GM11168 (cell line): Measurements from ENCODE around the gene TRAPPC12.
"Not testable (repeated sequence)": the region's sequence is repeated elsewhere in the genome, so short reads cannot be mapped to it uniquely, and the experiment has no call there.

ENCODE experiments used
- in situ Hi-C: fragments of 300-500 bp; cut with MboI; formaldehyde crosslinking; loops from one replicate; pipeline ENCODE4 v1.12.0; 2022; ENCODE audit warnings: low sequenced_read_pairs; ENCODE audit not compliant: unreplicated experiment

Gene TRAPPC12

DNA sequence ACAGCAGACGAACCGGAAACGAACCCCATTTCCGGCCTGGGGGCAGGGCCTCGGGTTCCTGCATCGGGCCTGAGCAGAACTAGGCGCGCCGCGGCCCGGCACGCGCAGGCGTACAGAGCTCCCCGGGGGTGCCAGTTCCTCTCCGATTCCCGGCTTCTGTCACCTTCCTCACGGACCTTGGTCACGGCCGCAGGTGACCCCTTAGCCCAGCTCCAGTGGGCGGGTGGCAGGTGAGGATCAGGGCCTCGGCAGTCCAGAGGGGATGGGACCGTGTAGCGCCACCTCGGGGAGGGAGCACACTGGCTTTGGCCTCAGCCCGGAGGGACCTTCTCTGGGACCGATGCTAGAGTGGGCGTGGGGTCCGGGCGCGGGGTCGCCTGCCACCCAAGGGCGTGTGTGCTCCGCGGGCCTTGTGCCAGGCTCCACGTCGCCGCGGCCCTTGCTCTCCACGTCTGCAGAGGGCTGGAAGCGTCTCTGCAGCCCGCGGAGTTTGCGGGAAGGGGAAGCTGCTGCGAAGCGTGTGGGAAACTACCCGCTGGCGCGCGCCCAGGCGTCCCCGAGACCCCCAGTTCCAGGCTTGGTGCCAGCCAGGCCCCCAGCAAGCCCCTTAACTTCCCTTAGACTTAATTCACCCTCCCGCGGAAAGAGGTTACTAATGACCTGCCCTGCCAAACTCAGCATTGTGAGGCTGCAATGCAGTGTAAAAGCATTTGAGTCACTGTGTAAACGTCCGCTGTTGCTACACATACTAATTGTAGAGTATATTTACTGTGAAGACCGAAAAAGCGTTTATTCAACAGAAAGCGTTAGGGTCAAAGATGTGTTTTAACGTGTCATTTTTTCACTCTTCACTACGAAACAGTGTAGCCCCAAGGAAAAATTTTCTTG lies at the start of gene TRAPPC12:
Gene TRAPPC12, plus strand, starts transcription at position 48 of the 888 bp plus-strand sequence. CDS start 7,930 bp downstream, outside the sequence.
- in situ Hi-C loops, result no loop called here

DNA sequence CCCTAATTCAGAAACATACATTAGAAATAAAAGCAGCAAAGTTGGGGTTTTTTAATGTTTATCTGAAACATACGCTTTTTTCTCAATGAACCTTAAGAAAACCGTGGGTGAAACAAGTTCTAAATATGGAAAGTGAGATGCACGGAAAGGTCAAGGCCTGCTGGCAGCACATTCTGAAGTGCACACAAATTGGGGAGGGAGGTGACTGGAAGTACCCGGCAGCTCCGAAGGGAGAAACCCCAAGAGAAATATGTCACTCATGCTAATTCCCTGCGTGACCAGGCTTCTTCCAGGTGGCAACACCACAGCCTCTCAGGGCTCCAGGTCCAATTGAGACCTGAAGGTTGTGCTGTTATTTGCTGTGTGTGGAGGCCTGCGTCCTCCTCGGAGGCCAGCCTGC lies 47.4 kb upstream of the TRAPPC12 start:
- in situ Hi-C loops, result no loop called here

DNA sequence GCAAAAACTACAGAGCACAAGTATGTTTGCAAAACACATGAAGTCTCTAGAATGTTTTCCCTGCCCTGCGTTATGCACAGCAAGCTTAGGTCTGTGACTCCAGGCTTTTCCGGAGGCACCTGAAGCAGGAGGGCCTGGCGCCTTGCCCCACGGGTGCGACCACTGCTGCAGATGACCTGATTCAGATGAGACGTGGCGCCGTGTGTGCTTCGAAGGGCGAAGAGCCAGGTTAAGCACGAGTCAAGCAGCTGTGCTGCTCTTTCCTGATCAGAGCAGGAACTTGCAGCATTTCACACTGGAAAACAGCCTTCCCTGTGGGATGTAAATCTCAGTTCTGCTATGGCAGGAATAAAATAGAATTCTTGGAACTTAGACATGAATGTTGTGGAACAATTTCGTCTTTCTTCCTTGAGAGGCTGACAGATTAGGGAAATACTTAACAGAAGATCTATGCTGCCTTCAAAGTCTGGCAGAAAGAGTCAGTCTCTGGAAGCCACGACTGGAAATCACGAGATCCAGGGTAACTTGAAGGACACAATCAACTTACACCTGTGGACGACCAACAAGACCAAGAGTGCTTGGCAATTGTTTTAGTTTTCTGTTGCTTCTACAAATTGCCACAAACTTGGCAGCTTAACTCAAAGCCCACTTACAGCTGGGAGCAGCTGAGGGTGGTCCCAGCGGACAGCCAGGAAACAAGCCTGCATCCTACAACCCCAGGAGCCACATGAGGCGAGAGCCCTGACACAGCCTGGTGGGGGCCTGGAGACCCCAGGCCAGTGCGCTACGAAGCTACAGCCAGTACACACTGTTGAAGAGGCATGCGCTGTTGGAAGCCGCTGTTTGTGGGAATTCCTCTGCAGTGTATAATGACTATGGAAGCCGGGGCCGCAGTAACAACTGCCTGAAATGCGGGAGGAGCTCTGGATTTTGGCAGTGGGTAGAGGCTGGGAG lies 44.8 kb upstream of the TRAPPC12 start:
- in situ Hi-C loops, result no loop called here

DNA sequence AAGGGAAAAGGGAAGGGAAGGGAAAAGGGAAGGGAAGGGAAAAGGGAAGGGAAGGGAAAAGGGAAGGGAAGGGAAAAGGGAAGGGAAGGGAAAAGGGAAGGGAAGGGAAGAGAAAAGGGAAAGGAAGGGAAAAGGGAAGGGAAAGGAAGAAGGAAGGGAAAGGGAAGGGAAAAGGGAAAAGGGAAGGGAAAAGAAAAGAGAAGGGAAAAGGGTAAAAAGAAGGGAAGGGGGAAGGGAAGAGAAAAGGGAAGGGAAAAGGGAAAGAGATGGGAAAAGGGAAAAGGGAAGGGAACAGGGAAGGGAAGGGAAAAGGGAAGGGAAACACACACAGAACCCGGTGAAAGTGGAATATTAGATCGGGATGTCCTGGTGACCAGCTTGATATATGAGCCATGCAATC lies 42.6 kb upstream of the TRAPPC12 start:
- in situ Hi-C loops, result no loop called here

DNA sequence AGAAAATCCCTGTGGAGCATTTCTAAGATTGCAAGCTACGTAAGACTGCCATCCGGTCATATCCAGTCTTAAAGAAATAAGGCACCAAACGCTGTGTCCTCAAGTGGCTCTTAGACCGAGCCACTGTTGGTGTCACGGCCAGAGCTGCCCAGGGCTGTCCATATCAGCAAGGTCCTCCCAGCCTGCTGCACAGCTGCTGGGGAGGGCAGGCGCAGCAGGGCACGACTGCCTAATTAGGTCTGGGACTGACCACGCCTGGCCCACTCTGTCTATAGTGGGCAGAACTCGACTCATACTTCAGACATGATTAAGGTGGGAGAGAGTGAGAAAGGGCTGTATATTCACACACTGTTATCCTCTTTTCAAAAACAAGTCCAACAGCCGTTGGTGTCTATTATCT lies 41.2 kb upstream of the TRAPPC12 start:
- in situ Hi-C loops, result no loop called here

DNA sequence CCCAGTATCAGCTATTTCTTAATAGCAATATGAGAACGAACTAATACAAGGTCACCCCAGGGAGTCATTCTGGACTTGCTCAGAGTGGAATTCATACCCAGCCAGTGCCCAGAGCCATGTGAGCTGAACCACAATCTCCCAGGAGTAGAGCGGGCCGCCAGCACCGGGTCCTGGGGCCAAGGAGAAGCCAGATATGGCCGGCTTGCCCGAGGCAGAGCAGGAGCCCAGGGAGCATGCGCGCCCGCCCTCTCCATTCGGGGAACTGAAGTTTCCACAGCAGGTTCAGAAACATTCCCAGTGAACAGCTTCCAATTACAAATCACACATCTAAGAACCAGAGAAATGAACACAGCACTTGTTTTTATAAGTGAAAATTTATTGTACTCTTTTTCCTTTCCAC lies 39.4 kb upstream of the TRAPPC12 start:
- in situ Hi-C loops, result no loop called here

DNA sequence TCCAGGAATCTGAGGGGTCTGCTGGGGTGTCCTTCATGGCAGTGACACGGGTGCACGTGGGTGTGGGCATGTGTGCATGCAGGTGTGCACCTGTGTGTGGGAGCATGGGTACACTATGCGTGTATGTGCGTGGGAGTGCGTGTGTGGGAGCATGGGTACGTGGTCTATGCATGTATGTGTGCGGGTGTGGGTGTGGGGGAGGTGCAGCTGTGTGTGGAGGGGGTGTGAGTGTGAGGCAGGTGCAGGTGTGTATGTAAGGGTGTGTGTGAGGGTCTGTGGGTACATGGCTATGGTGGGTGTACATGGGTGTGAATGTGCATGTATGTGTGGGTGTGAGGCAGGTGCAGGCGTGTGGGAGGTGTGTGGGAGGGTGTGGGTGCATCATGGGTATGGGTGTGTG lies 38.2 kb upstream of the TRAPPC12 start:
- in situ Hi-C loops, result no loop called here

DNA sequence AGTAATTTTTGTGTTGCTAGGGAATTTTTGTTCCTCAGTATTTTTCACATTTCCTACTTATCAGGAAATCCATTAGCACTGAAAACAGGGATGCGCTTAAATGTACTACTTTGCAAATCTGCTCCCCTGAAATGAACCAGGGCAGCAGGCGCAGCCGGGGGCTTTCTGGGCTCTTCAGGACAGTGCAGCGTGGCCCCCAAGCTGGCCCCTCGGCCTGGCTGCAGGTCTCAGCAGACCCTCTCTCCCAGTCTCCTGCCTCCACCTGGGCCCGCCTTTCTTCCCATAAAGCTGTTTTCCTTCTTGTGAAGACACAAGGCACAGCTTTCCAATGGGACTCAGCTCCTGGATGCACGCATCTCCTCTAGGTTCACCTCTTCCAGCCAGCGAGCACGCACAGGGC lies 37.2 kb upstream of the TRAPPC12 start:
- in situ Hi-C loops, result no loop called here

DNA sequence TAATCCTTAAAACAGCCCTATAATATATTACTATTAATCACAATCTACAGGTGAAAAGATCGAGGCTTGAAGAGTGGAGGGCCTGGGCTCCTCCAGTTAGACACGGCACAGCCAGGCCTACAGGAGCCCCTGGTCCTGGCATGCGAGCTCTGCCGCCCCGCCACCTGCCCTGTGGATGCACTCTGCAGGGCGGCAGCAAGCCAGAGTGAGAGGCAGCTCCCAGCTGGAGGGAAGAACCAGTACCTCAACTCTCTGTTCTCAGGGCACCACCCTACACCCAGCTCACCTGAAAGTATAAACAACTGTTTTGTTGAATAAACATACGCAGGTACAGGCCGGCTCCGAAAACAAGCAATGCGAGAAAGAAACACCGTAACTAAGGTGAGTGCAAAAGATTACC lies 36.5 kb upstream of the TRAPPC12 start:
- in situ Hi-C loops, result no loop called here

DNA sequence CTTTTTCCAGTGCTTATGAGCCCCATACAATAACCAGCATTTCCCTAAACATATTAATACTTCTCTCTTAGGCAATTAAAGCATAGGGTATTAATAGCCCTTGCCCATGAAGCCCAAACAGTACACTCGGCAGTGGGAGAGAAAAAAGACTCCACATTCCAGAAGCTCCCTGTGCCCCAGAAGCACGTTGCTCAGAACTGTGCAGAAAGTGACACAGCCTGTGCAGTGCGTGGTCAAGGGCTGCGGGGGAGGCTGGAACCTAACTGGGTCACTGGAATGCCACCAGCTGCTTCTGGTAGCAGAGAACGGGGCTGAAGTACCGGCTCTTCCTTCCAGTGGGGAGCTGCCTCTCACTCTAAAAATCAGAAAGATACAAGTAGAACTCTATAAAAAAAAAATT lies 34.6 kb upstream of the TRAPPC12 start:
- in situ Hi-C loops, result no loop called here

DNA sequence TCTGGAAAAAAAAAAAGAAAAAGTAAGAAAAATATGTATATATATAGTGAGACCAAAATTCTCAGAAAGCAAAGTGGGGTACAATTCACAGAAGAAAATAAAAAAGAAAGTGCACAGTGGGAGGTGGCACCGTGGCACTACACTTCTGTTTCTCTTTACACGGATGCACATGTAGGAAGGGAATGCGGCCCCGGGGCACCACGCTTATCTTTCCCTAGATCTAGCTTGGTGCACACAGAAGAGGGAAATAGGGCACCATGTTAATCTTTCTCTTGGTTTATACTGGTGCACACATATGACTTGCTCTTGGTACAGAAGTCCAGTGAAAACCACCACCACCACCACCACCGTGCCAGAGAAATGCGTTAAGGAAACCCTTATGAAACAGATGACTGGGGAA lies 33.9 kb upstream of the TRAPPC12 start:
- in situ Hi-C loops, result no loop called here

DNA sequence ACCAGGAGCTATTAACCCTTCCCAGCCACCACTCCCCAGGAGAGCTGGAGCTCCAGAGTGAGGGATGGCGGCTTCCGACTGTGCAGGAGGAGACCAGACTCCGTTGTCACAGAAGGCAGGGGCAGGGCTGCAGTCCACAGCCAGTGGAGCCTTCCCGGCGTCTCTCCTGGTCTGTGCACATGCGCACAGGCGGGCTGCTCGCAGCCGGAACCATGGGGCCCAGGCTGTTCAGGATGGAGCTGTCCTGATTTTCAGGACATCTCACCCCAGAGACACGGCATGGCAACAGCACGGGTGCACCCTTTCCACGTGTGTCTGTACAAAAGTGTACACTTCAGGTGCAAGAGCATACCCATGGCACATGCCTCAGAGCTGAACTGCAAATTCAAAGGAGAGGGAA lies 30.7 kb upstream of the TRAPPC12 start:
- in situ Hi-C loops, result no loop called here

DNA sequence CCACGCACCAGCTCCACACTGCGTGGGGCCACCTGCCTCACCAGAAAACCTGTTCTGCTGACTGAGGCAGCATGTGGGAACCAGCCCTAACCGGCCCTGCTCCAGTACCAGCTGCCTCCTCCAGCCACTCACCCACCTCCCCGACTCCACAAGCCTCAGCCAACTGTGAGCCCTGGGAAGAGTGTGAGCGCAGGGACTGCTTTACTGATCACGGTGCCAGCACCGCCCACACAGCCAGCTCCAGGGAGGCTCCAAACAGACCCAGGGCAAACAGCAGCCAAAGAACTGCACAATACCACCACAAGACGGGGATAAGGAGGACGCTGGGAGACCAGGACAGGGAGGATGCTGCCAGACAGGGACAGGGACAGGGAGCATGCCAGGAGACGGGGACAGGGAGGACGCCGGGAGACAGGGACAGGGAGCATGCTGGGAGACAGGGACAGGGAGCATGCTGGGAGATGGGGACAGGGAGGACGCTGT lies 30.2 kb upstream of the TRAPPC12 start:
- in situ Hi-C loops, result no loop called here

DNA sequence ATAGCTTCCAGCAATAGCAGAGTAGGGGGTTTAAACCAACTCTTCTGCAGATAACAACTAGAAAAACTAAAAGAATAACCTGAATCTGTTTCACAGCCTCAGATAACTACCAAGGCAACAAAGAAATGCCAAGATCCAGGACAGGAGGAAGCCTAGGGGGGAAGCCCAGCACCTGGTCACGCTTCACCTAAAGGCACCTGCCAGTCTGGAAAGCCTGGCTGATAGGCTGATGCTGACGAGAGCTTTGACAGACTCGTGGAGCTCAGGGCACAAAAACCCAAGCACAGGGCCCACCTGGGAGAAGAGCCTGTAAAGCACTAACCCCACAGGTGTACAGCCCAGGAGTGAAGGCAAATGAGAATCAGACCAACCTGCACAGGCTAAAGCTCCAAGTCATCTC lies 24.5 kb upstream of the TRAPPC12 start:
- in situ Hi-C loops, result no loop called here

DNA sequence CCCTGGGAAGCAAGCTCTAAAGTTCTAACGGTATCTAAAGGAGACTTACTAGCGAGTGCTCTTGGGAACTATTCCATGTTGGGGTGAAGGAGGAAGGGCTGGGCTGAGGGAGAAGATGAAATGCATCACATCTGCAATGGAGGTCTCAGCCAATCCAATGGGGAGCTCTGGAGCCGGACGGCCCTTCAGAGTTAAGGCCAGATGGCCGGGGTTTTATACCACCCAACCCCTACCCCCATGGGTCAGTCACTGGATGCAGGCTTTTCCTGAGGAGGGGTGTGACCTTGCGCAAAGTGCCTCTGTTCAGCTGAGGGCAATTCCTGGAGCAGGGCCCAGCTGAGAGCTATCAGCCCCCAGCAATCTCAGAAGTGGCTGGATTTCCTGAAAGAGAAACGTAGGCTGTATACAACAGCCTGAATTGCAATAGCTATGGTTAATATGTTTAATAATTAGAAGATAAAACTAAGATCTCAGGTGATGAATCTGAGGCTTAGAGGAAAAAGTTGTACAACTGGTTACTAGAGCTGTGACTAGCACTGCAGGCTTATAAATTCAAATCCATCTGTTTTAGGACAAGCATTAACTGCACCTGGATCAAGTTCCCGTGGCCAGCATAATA lies 23.4 kb upstream of the TRAPPC12 start:
- in situ Hi-C loops, result no loop called here

DNA sequence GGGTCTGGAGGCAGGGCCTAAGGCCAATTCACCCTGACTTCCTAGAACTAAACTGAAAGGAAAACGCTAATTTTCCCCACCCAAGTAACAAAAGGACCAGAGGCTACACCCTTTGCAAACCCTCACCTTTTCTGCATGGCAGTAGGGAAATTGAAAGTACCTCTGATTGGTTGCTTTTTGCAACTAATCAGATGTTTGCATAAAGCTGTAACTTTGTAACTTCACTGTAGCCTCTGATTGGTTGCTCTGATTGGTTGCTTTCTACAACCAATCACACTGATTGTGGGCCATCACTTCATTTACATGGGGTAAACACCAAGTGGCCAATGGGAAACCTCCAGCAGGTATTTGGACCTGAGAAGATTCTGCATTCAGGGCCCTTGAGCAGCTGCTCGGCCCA lies 22.7 kb upstream of the TRAPPC12 start:
- in situ Hi-C loops, result no loop called here

DNA sequence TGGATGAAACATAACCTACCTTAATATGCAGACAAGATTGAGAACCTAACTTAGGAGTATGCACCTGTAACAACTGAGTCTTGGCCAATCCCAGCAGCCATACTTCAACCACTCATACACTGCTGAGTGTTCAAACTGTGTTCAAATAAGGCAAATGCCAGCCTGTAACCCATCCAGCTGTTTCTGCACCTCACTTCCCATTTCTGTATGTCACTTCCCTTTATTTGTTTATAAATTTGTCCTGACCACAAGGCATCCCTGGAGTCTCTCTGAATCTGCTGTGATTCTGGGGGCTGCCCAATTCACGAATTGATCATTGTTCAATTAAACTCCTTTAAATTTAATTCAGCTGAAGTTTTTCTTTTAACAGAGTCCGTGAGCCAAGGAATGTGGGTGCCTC lies 22.0 kb upstream of the TRAPPC12 start:
- in situ Hi-C loops, result not testable (repeated sequence)

DNA sequence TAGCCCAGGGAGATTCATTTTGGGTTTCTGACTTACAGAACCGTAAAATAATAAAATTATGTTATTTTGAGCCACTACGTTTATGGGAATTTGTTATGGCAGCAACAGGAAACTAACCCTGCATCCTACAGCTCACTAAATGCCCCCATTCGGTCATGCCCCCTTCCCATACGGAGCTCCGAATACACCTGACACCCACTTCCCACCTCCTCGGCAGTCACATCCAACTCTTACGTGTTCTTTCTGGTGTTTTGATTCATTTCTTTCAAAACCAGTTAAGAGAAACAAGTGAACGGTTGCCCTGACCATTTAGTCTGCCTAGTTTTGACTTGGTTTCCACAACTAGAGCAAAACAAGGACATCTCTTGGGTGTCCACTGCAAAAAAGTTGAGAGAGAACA lies 21.6 kb upstream of the TRAPPC12 start:
- in situ Hi-C loops, result no loop called here

DNA sequence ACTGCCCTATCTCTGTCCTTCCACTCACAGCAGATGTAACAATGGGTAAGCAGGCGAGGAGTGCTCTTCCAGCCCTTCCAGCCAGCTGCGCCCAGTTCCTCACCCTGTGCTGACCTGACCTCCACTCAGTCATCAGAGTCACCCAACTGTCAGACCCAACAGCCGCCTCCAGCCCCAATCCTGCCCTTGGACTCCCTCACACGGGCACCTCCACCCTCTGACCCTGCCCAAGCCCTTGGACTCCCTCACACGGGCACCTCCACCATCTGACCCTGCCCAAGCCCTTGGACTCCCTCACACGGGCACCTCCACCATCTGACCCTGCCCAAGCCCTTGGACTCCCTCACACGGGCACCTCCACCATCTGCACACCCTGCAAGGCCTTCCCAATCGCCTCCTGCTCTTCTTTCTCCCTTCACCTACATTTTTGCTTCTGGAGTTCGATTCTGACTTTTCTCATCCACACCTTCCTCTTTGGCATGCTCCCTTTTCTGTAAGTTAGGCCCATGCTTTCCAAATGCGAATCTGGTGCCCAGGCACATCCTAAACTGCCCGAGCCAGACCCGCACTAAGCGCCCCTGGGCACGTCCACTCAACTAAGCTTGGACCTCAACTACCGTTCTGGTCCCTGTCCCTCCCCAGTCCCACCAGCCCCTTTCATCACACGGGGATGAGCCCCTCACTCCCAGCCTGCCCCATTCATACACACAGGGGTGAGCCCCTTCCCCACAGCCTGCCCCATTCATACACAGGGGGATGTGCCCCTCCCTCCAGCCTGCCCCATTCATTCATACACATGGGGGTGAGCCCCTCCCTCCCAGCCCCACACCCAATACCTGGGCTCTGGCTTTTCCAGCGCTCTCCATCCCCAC lies 17.7 kb upstream of the TRAPPC12 start:
- in situ Hi-C loops, result no loop called here

DNA sequence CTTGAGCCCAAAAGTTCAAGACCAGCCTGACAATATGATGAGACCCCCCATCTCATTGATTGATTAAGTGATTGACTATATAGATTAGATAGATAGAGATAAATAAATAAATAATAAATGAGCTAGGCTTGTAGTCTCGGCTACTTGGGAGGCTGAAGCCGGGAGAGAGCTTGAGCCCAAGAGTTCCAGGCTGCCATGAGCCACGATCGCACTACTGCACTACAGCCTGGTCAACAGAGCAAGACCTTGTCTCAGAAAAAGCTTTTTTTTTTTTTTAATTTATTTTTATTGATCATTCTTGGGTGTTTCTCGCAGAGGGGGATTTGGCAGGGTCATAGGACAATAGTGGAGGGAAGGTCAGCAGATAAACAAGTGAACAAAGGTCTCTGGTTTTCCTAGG lies 14.3 kb upstream of the TRAPPC12 start:
- in situ Hi-C loops, result no loop called here
